HG02852 (cell line): ENCODE results near the gene HAUS8.
"Not testable (repeated sequence)": the region's sequence is repeated elsewhere in the genome, so short reads cannot be mapped to it uniquely, and the experiment has no call there.

Experiments
- ATAC-seq: cut with Tn5 transposase; IDR thresholded peaks from one replicate; pipeline ENCODE4 v1.9.1; 2021; ENCODE audit warnings: mild to moderate bottlenecking, moderate library complexity; ENCODE audit not compliant: unreplicated experiment

HAUS8 gene

DNA sequence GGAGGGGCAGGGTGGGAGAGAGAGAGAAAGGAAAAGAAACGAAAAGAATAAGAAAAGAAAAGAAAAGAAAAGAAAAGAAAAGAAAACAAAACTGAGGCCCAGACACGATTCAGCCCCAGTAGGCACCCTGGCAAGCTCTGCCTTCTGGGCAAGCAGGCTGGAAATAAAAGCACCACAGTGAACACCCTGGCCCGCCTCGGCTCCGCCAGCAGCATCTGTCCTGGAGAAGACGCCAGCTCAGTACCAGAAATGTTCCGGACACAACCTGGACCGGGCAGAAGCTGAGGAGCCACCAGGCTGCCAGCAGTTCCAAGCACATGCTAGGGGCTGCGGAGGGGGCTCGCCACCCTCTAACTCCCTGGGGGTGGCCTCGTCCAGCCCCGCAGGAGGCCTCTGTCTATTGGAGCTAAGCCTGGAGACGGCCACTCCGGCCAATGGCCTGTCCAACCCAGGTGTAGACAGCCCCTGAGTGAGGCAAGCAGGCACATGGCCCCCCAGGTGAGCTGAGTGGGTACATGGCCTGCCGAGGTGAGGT lies 37.2 kb downstream of the HAUS8 start:
- ATAC-seq: no peak

DNA sequence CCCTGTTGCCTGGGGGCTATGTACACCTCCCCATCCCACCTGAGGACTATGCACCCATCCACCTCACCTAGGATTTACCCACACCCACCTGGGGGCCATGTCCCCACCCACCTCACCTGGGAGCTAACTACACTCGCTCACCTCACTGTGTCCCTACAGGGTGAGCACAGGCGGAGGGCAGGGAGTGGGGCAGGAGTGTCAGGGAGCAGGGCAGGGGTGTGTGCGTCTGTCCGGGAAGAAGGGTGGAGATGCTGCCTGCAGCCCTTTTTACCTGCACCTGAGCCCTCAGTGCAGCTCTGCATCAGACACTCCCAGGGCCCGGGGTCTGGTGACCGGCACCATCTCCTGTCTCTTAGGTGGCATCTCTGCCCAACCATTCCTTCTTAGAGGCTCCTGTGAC lies 38.1 kb downstream of the HAUS8 start:
- ATAC-seq: no peak

DNA sequence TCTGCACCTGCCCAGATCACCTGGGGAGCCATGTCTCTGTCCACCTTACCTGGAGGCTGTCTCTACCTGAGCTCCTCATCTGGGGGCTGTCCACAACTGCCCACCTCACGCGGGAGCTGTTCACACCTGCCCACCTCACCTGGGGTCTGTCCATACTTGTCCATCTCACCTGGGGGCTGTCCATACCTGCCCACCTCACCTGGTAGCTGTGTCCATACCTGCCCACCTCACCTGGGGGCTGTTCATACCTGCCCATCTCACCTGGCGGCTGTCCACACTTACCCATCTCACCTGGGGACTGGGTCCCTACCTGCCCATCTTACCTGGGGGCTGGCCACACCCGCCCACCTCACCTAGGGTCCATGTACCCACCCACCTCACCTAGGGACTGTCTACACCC lies 38.6 kb downstream of the HAUS8 start:
- no peak for ATAC-seq

DNA sequence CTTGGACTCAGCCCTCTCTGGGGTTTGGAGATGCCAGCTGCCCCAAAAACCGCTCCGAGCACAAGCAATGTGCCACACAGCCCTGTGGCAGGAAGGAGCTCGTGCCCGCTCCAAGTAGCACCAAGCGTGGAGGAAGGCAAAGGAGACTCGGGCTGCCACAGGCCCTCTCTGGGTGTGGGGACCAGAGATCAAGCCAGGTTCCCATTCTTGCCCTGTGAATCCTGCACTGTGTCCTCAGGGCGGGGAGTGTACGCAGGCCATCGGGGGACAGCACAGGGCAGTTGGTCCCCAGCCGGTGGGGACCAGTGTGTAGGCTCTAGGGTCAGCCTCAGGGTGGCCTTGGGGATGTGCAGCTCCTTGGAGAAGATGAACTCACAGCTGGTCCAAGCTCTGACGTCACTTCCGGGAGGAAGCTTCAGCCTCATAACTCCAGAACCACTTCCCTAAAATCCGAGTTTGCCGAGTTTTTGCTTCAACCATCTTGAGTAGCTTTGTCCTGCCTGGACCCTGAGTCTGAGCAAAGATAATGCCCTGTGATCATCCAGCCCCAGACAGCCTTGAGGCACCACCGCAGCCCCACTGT lies 39.3 kb downstream of the HAUS8 start:
- ATAC-seq: no peak

GRCh38 chr19:17031741-17032140 lies 43.5 kb downstream of the HAUS8 start:
- no peak for ATAC-seq

DNA sequence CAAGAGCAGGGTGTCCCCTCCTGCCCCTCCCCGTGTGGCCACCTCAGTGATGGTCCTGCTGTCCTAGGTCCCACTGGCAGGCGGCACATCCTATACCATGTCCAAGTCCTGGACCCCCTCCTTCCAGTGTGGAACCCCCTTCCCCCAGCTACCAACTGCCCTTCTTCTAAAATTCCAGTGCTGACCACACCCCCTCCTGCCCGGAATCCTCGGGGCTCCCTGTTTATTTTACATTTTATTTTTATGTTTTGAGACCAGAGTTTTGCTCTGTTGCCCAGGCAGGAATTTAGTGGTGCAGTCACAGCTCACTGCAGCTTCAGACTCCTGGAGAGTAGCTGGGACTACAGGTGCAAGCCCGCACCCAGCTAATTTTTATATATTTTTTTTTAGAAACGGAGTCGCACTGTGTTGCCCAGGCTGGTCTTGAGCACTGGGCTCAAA lies 47.7 kb downstream of the HAUS8 start:
- ATAC-seq: no peak

DNA sequence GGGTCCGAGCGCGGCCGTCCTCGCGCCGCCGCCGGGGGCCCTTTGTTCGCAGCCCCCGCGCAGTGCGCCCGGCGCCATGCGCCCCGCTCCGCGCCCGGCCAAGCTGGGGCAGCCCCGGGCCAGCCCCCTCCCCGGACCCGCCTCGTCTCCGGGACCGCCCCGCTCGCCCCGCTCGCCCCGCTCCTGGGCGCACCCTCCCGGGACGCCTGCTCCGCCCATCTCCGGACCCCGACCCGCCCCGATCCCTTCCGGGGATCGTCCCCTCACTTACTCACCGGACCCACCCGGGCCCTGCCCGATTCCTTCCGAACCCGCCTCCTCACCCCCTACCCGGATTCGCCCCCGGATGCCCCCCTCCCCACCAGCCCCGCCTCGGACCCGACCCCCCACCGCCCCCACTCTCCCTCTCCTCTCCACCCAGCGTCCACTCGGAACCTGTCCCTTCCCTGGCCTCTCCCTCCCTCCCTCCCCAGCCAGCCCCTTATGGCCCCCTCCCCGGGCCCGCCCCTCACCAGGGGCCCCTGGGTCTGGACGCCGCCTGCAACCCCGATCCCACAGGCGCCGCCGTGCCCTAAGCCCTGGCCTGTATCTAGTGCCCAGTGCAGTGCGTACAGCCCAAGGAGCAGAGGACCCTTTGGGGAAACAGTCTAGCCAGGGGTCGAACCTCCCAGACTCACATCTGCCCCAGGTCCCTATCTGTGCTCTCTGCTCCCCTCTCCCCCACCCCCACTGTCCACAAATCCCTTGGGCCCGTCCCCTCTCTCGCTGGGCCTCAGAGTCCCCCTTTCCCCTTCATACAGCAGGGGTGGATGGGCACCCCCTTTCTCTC lies 48.3 kb downstream of the HAUS8 start, which contains the start of gene CPAMD8:
TSS of gene CPAMD8 (minus strand) at position 105 of the 829 bp plus-strand sequence. CDS start 168 bp downstream, outside the sequence.
- no peak for ATAC-seq

- no peak for ATAC-seq
Observed at GRCh38 chr19:17025991-17026658, 49.1 kb downstream of the HAUS8 start.

- ATAC-seq: no peak
Observed at GRCh38 chr19:17025361-17025760, 49.9 kb downstream of the HAUS8 start.

DNA sequence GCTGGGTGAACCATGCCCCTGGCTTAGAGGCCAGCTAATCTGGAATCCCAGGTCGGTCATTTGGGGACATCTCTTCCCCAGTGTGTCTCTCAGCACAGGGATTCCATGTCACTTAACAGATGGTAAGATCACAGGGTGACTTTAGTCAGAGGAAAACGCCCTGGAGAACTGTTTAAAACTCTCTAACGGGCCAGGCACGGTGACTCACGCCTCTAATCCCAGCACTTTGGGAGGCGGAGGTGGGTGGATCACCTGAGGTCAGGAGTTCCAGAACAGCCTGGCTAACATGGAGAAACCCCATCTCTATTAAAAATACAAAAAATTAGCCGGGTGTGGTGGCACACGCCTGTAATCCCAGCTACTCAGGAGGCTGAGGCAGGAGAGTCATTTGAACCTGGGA lies 50.3 kb downstream of the HAUS8 start:
- ATAC-seq: not testable (repeated sequence)

GRCh38 chr19:17023805-17024204 lies 51.4 kb downstream of the HAUS8 start:
- no peak for ATAC-seq

DNA sequence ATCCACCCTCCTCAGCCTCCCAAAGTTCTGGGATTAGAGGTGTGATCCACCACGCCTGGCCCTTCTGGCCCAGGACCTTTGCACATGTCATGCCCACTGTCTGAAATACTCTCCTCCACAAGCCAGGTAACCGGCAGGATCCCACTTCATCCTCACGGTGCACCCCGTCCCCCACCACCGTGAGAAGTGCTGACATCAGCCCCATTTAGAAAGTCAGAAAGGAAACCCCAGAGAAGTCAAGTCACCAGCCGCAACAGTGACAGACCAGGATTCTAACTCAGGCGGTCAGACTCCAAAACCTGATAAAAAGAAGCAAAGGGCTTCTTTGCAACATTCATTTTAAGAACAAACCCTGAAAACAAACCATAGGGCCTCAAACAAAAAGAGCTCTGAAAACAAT lies 52.5 kb downstream of the HAUS8 start:
- no peak for ATAC-seq

DNA sequence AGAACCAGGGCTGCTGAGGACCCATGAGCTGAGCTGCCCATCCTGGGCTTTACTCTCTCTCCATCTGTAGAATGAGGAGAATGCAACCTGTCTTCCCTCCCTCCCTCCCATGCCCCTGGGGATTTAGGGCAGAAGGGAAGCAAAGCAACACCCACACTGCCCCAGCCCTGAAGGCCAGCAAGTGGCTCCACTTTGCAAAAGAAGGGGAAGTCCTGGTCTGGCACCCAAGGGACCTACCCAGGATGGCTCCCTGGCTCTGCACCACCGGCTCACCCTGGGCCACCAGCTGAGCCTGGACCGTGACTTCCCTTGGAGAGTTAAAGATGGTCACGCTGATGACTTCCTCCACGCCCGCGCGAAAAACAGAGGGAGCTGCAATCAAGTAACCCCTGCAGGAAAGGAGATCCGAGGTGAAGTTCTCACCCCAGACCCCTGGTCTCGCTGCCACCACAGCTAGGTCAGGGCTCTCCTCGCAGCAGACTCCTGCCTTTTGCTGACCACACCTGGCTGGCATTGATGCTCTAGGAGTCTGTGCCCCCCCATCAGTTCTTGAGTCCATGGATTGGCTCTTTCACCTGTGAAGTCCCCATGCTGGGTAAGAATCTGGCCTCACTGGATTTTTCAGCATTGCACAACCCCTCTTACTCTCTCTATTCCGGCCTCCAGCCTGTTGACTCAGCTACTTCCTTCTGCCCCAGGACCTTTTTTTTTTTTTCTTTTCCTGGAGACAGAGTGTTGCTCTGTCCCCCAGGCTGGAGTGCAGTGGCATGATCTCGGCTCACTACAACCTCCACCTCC lies 53.3 kb downstream of the HAUS8 start:
- ATAC-seq: no peak

GRCh38 chr19:17021328-17021727 lies 53.9 kb downstream of the HAUS8 start:
- ATAC-seq: no peak

DNA sequence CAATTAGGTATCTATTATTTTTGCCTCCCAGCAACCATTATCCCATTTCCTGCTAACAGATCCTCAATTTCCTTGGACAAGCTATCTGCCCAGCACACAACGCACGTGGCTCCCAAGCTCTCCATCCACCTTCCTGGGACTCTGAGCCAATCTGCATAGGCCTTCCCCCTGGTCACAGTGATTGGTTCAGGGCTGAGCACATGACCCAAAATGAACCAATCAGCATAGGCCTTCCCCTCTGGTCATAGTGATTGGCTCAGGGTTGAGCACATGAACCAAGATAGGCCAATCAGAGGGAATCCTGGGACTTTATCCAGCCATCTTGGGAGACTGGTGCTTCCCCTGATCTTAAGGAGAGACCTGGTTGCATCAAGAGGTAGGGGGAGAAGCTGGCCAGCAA lies 54.4 kb downstream of the HAUS8 start:
- ATAC-seq: no peak

DNA sequence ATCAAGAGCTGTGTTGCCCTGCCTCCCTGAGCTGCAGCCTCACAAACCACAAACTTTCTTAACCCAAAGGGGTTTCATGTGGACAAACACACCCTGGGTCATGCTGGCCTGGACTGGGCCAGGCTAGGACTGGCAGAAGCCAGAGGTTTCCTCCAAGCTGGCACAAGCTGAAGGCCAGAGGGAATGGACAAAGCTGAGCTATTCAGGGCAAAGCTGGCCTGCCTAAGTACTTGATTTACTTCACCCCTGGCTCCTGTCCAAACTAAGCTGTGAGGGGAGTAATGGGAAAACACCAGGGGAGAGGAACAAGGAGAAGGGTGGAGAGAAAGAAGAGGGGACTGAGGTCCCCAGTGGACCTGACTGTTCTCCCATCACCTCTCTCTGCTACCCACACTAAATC lies 54.9 kb downstream of the HAUS8 start:
- no peak for ATAC-seq

DNA sequence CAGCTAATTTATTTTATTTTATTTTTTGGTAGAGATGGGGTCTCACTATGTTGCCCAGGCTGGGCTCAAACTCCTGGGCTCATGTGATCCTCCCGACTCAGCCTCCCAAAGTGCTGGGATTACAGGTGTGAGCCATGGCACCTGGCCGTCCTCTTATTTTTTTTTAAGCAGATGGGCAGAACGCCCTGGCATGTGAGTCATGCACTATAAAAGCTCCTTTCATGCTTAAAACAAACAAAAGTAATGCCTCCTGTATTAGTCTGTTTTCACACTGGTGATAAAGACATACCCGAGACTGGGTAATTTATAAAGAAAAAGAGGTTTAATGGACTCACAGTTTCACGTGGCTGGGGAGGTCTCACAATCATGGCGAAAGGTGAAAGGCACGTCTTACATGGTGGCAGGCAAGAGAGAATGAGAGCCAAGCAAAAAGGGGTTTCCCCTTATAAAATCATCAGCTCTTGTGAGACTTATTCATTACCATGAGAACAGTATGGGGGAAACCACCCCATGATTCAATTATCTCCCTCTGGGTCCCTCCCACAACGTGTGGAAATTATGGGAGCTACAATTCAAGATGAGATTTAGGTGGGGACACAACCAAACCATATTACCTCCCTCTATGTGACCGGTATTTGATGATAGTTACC lies 60.9 kb downstream of the HAUS8 start:
- not testable (repeated sequence) for ATAC-seq

DNA sequence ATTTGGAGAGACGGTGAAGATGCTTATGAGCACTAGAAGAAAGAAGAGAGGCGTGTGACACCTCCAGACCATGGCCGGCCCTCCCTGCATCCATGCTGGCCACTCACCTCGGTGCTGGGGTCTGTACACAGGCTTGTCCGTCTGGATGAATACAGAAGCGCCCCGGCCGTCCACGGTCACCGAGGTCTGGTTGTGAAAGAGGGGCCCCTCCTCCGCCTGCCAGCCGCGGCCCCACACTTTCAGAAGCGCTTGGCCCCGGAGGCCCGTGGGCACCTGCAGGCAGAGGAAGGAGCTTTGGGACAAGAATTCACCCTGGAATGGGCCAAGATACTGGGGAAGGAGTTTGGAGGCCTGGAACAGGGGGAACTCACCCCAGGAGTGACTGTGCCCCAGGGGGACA lies 63.8 kb downstream of the HAUS8 start:
- no peak for ATAC-seq

DNA sequence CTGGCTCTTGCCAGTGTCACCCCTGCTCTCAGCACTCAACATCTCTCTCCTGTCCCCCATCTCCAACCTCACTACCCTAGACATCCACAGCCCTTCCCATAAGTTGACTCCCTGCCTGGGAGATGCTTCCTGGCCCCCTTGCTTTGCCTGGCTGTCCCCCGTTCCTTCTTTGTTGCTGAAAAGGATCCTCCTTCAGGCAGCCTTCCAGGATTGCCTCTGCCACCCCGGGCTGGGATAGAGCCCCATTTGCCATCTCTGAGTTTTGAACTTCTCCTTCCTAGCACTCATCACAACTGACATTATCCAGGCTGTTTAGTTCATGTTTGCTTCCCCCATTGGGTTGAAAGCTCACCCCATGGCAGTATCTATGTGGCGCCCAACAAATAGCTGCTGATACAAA lies 68.7 kb downstream of the HAUS8 start:
- no peak for ATAC-seq

- no peak for ATAC-seq
Observed at GRCh38 chr19:17005000-17005399, 70.3 kb downstream of the HAUS8 start.
